K562 (cell line): ENCODE results near the gene PTBP3. TPM values are rescaled to one million over a fixed set of nuclear protein-coding genes. Genes with fewer than 3 reads are reported as not detected.

ENCODE experiments used
- HMG20A ChIP-seq: fragments of 450-650 bp; formaldehyde crosslinking; conservative IDR thresholded peaks from 2 replicates; pipeline ENCODE4 v1.4.0; 2020; ENCODE audit warnings: mild to moderate bottlenecking, mixed read lengths
- MYBL2 ChIP-seq, 2 experiments: fragments of 450-650 bp in 1 of 2; sonication (generic) in 1 of 2; formaldehyde crosslinking in 1 of 2; IDR thresholded peaks; 2 replicates each; pipeline versions ENCODE4 v1.6.1 to v1.8.1; 2017 to 2022; ENCODE audit warnings: borderline replicate concordance in 1 of 2, inconsistent platforms in 1 of 2, low read depth in 1 of 2, mild to moderate bottlenecking in 1 of 2, missing genetic modification reagents in 1 of 2, moderate library complexity in 1 of 2
- NCOA6 ChIP-seq: fragments of 450-650 bp; IDR thresholded peaks from 2 replicates; pipeline ENCODE4 v1.6.1; 2017; ENCODE audit warnings: mild to moderate bottlenecking
- SMAD2 ChIP-seq: fragments of 150-350 bp; IDR thresholded peaks from 2 replicates; pipeline ENCODE4 v1.6.1; 2014; ENCODE audit warnings: low read depth, mild to moderate bottlenecking, low read length
- WHSC1 ChIP-seq: IDR thresholded peaks from one replicate; pipeline ENCODE4 v1.6.1; 2012; ENCODE audit warnings: low read length, control low read depth, inconsistent platforms
- ZNF780A ChIP-seq: fragments of 250-450 bp; sonication (Bioruptor Pico); IDR thresholded peaks from 2 replicates; pipeline ENCODE4 v1.5.0; 2021; ENCODE audit warnings: mild to moderate bottlenecking
- polyA plus RNA-seq, 8 experiments: library from polyadenylated mRNA; depleted of rRNA in 4 of 8; stranded (reverse) in 5 of 8; unstranded in 3 of 8; fragments of >200 nt; fragmentation: Nextera tagmentation in 2 of 8; fragmentation: Illumina TruSeq in 1 of 8; extraction: Ambion mirVana in 2 of 8; extraction: Trizol in 1 of 8; gene quantifications; 2 replicates each; pipeline versions ENCODE4 v1.2.1 to v1.2.3, GENCODE V29; 2011 to 2014; ENCODE audit warnings: inconsistent platforms in 1 of 8, missing spikeins in 1 of 8
- total RNA-seq, 7 experiments: library from RNA; depleted of rRNA in 6 of 7; stranded (reverse); fragments of >200 nt in 6 of 7; fragmentation: Illumina TruSeq in 2 of 7; extraction: Trizol in 2 of 7; gene quantifications; 2 replicates each; pipeline versions ENCODE4 v1.2.1 to v1.2.3, GENCODE V29; 2011 to 2021; ENCODE audit warnings: low replicate concordance in 1 of 7
- TF ChIP-seq, protein P1 (sequence below): sonication (generic); formaldehyde crosslinking; IDR thresholded peaks from 2 replicates; pipeline ENCODE4 v1.8.1; 2023; ENCODE audit warnings: mild to moderate bottlenecking, missing genetic modification reagents
- TF ChIP-seq, protein P2 (sequence below): fragments of 200-600 bp; sonication (generic); IDR thresholded peaks from one replicate; pipeline ENCODE4 v1.6.1; 2012; ENCODE audit warnings: mild to moderate bottlenecking, low read depth, low read length, inconsistent platforms
- TF ChIP-seq, protein P3 (sequence below), 2 experiments: IDR thresholded peaks in 1 of 2; conservative IDR thresholded peaks in 1 of 2; 2 replicates each; pipeline ENCODE4 v1.6.1; 2016; ENCODE audit warnings: low read depth in 2 of 2, mild to moderate bottlenecking in 1 of 2, missing compliant biosample characterization in 1 of 2, missing genetic modification characterization in 1 of 2, moderate library complexity in 1 of 2

Gene PTBP3
- total and polyA plus RNA-seq, 9 of the 15 experiments (the other 6 are each of a cell fraction or from before 2014, with no cell fraction given), result 22.4 to 132 (median 68.0) TPM

DNA sequence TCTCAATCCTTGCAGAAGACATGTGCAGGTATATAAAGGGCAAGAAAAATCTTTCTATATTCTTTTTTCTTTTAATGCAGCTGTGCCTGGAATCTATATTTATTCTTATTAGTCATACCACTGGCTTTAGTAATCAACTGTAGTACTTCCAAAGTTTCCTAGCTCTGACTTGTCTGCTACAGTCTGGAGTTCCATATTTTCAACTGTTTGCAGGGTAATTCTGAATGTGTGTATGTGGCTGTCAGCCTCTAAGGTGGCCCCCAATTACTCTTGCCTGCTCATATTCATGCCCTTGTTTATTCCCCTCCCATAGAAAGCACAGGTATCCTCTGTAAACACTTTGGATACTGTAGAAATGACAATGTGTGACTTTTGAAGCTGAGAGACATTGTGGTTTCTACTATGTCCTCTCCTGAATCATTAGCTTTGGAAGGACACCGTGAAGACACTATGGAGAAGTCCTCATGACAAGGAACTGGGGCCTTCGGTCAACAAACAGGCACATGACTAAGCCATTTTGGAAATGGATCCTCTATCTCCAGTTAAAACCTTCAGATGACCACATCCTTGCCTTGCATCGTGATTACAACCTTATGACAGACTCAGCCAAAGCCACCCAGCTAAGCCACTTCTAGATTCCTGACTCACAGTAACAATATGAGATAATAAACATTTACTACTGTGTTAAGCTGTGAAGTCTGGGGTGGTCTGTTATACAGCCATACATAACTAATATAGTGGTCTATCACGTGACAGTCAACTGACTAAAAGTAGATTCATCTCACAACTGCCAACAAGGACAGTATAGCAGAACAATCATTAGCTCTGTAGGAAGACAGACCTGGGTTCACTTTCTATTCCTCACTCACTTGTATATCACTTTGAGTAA is 108.8 kb downstream of the PTBP3 start (continued):
- TF ChIP-seq MYBL2 (IDR thresholded peaks at IDR 0.05; ENCODE audit: low read depth) (no peak; the same call in 1 of the 2 replicates), MYBL2 (CRISPR knock-in tag; IDR thresholded peaks at IDR 0.05; ENCODE audit: borderline replicate concordance) (no peak), HMG20A (CRISPR knock-in tag) (no peak), ZNF780A (CRISPR knock-in tag) (no peak), WHSC1 (no peak), NCOA6 (no peak), SMAD2 (no peak)
- TF ChIP-seq, protein P1, sequence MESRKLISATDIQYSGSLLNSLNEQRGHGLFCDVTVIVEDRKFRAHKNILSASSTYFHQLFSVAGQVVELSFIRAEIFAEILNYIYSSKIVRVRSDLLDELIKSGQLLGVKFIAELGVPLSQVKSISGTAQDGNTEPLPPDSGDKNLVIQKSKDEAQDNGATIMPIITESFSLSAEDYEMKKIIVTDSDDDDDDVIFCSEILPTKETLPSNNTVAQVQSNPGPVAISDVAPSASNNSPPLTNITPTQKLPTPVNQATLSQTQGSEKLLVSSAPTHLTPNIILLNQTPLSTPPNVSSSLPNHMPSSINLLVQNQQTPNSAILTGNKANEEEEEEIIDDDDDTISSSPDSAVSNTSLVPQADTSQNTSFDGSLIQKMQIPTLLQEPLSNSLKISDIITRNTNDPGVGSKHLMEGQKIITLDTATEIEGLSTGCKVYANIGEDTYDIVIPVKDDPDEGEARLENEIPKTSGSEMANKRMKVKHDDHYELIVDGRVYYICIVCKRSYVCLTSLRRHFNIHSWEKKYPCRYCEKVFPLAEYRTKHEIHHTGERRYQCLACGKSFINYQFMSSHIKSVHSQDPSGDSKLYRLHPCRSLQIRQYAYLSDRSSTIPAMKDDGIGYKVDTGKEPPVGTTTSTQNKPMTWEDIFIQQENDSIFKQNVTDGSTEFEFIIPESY (CRISPR knock-in tag), result no peak
- TF ChIP-seq, protein P2, sequence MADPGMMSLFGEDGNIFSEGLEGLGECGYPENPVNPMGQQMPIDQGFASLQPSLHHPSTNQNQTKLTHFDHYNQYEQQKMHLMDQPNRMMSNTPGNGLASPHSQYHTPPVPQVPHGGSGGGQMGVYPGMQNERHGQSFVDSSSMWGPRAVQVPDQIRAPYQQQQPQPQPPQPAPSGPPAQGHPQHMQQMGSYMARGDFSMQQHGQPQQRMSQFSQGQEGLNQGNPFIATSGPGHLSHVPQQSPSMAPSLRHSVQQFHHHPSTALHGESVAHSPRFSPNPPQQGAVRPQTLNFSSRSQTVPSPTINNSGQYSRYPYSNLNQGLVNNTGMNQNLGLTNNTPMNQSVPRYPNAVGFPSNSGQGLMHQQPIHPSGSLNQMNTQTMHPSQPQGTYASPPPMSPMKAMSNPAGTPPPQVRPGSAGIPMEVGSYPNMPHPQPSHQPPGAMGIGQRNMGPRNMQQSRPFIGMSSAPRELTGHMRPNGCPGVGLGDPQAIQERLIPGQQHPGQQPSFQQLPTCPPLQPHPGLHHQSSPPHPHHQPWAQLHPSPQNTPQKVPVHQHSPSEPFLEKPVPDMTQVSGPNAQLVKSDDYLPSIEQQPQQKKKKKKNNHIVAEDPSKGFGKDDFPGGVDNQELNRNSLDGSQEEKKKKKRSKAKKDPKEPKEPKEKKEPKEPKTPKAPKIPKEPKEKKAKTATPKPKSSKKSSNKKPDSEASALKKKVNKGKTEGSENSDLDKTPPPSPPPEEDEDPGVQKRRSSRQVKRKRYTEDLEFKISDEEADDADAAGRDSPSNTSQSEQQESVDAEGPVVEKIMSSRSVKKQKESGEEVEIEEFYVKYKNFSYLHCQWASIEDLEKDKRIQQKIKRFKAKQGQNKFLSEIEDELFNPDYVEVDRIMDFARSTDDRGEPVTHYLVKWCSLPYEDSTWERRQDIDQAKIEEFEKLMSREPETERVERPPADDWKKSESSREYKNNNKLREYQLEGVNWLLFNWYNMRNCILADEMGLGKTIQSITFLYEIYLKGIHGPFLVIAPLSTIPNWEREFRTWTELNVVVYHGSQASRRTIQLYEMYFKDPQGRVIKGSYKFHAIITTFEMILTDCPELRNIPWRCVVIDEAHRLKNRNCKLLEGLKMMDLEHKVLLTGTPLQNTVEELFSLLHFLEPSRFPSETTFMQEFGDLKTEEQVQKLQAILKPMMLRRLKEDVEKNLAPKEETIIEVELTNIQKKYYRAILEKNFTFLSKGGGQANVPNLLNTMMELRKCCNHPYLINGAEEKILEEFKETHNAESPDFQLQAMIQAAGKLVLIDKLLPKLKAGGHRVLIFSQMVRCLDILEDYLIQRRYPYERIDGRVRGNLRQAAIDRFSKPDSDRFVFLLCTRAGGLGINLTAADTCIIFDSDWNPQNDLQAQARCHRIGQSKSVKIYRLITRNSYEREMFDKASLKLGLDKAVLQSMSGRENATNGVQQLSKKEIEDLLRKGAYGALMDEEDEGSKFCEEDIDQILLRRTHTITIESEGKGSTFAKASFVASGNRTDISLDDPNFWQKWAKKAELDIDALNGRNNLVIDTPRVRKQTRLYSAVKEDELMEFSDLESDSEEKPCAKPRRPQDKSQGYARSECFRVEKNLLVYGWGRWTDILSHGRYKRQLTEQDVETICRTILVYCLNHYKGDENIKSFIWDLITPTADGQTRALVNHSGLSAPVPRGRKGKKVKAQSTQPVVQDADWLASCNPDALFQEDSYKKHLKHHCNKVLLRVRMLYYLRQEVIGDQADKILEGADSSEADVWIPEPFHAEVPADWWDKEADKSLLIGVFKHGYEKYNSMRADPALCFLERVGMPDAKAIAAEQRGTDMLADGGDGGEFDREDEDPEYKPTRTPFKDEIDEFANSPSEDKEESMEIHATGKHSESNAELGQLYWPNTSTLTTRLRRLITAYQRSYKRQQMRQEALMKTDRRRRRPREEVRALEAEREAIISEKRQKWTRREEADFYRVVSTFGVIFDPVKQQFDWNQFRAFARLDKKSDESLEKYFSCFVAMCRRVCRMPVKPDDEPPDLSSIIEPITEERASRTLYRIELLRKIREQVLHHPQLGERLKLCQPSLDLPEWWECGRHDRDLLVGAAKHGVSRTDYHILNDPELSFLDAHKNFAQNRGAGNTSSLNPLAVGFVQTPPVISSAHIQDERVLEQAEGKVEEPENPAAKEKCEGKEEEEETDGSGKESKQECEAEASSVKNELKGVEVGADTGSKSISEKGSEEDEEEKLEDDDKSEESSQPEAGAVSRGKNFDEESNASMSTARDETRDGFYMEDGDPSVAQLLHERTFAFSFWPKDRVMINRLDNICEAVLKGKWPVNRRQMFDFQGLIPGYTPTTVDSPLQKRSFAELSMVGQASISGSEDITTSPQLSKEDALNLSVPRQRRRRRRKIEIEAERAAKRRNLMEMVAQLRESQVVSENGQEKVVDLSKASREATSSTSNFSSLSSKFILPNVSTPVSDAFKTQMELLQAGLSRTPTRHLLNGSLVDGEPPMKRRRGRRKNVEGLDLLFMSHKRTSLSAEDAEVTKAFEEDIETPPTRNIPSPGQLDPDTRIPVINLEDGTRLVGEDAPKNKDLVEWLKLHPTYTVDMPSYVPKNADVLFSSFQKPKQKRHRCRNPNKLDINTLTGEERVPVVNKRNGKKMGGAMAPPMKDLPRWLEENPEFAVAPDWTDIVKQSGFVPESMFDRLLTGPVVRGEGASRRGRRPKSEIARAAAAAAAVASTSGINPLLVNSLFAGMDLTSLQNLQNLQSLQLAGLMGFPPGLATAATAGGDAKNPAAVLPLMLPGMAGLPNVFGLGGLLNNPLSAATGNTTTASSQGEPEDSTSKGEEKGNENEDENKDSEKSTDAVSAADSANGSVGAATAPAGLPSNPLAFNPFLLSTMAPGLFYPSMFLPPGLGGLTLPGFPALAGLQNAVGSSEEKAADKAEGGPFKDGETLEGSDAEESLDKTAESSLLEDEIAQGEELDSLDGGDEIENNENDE, result no peak
- TF ChIP-seq, protein P3, sequence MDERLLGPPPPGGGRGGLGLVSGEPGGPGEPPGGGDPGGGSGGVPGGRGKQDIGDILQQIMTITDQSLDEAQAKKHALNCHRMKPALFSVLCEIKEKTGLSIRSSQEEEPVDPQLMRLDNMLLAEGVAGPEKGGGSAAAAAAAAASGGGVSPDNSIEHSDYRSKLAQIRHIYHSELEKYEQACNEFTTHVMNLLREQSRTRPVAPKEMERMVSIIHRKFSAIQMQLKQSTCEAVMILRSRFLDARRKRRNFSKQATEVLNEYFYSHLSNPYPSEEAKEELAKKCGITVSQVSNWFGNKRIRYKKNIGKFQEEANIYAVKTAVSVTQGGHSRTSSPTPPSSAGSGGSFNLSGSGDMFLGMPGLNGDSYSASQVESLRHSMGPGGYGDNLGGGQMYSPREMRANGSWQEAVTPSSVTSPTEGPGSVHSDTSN (CRISPR knock-in tag; IDR thresholded peaks at IDR 0.05; ENCODE audit: low read depth), result no peak
- TF ChIP-seq, protein P3 (tag; conservative IDR thresholded peaks at IDR 0.05; ENCODE audit: low read depth), result no peak; the same call in 1 of the 2 replicates
